Muscle layer of duodenum (tissue), 2 donors: ENCODE measurements around the gene TCP11L1.
"Not testable (repeated sequence)": the region's sequence is repeated elsewhere in the genome, so short reads cannot be mapped to it uniquely, and the experiment has no call there.

Experiments
- H3K27ac ChIP-seq: one replicate; pipeline ENCODE4 v1.7.0; 2013; ENCODE audit warnings: mild to moderate bottlenecking, low read length
- H3K27me3 ChIP-seq: one replicate; pipeline ENCODE4 v1.7.0; 2013; ENCODE audit warnings: low read depth, mild to moderate bottlenecking, control low read depth, low read length
- H3K36me3 ChIP-seq, 2 donors: one replicate each; pipeline ENCODE4 v1.7.0; 2013; ENCODE audit warnings: low read length in 2 of 2, control low read depth in 1 of 2, mild to moderate bottlenecking in 1 of 2; ENCODE audit not compliant: insufficient read depth in 2 of 2, control insufficient read depth in 1 of 2
- H3K4me1 ChIP-seq, 2 donors: one replicate each; pipeline ENCODE4 v1.7.0; 2013; ENCODE audit warnings: low read length in 2 of 2, mild to moderate bottlenecking in 2 of 2, control low read depth in 1 of 2, moderate library complexity in 1 of 2; ENCODE audit not compliant: insufficient read depth in 2 of 2, control insufficient read depth in 1 of 2
- H3K4me3 ChIP-seq, 2 donors: one replicate each; pipeline ENCODE4 v1.7.0; 2013; ENCODE audit warnings: low read length in 2 of 2, low read depth in 1 of 2, mild to moderate bottlenecking in 1 of 2
- H3K9me3 ChIP-seq, 2 donors: one replicate each; pipeline ENCODE4 v1.7.0; 2013; ENCODE audit warnings: low read length in 2 of 2, control low read depth in 1 of 2, mild to moderate bottlenecking in 1 of 2; ENCODE audit not compliant: control insufficient read depth in 1 of 2
- donor health status: healthy.

The TCP11L1 gene

GRCh38 chr11:33029218-33029617 lies 10.2 kb upstream of the TCP11L1 start:
- H3K4me3 ChIP-seq, H3K4me1 ChIP-seq, H3K27ac ChIP-seq, H3K36me3 ChIP-seq, H3K9me3 ChIP-seq, H3K27me3 ChIP-seq: not testable (repeated sequence)

- Histone ChIP-seq H3K27ac (no peak overlapping the region), H3K9me3 (no peaks in the 10 kb centered on the region), H3K36me3 (no peaks in the 10 kb centered on the region), H3K27me3 (no peaks in the 10 kb centered on the region), H3K4me3 (no peak overlapping the region), H3K4me1 (no peaks in the 10 kb centered on the region)
These were observed 5.9 kb upstream of the TCP11L1 start for GRCh38 chr11:33033493-33033892.

- no peaks in the 10 kb centered on the region for H3K27me3 ChIP-seq
- H3K4me3 ChIP-seq: no peak overlapping the region
- H3K9me3 ChIP-seq: no peaks in the 10 kb centered on the region
- no peak overlapping the region for H3K27ac ChIP-seq
- H3K4me1 ChIP-seq: no peaks in the 10 kb centered on the region
- H3K36me3 ChIP-seq: peaks cover 0 to 6% of the 10 kb centered on the region in 2 donors
These were observed 4.4 kb upstream of the TCP11L1 start for GRCh38 chr11:33035011-33035410.

- peaks cover 9 to 16% of the 10 kb centered on the region in 2 donors for H3K36me3 ChIP-seq
- peak overlapping the region; percentile 75 to 90 for H3K4me3 ChIP-seq
- H3K27me3 ChIP-seq: no peaks in the 10 kb centered on the region
These were observed 875 bp downstream of the TCP11L1 start for GRCh38 chr11:33040033-33040861.

GRCh38 chr11:33040862-33041453 lies 1.6 kb downstream of the TCP11L1 start:
- Histone ChIP-seq H3K9me3 (no peaks in the 10 kb centered on the region), H3K4me1 (peaks cover 6 to 9% of the 10 kb centered on the region in 2 donors), H3K4me3 (peak overlapping the region; percentile 75 to 90), H3K27me3 (no peaks in the 10 kb centered on the region), H3K27ac (no peak overlapping the region), H3K36me3 (peaks cover 9 to 16% of the 10 kb centered on the region in 2 donors)

More at GRCh38 chr11:33040033-33040861, 875 bp downstream of the TCP11L1 start:
- H3K4me1 ChIP-seq: peaks cover 6 to 9% of the 10 kb centered on the region in 2 donors
- peak overlapping the region; percentile 90 for H3K27ac ChIP-seq
- no peaks in the 10 kb centered on the region for H3K9me3 ChIP-seq

- no peak overlapping the region for H3K4me3 ChIP-seq
- no peaks in the 10 kb centered on the region for H3K9me3 ChIP-seq
- peaks cover 9 to 20% of the 10 kb centered on the region in 2 donors for H3K36me3 ChIP-seq
- H3K27me3 ChIP-seq: no peaks in the 10 kb centered on the region
- H3K4me1 ChIP-seq: peaks cover 6 to 9% of the 10 kb centered on the region in 2 donors
- no peak overlapping the region for H3K27ac ChIP-seq
These were observed 4.0 kb downstream of the TCP11L1 start for GRCh38 chr11:33043221-33043830.

GRCh38 chr11:33044285-33044756 lies 4.9 kb downstream of the TCP11L1 start:
- Histone ChIP-seq H3K4me1 (peaks cover 6 to 9% of the 10 kb centered on the region in 2 donors), H3K4me3 (no peak overlapping the region)

GRCh38 chr11:33045551-33046255 lies 6.3 kb downstream of the TCP11L1 start:
- H3K27ac ChIP-seq: no peak overlapping the region
- peaks cover 9 to 20% of the 10 kb centered on the region in 2 donors for H3K36me3 ChIP-seq
- no peak overlapping the region for H3K4me3 ChIP-seq
- peaks cover 0 to 3% of the 10 kb centered on the region in 2 donors for H3K4me1 ChIP-seq
- H3K27me3 ChIP-seq: no peaks in the 10 kb centered on the region
- H3K9me3 ChIP-seq: no peaks in the 10 kb centered on the region

More at GRCh38 chr11:33044285-33044756, 4.9 kb downstream of the TCP11L1 start:
- H3K27me3 ChIP-seq: no peaks in the 10 kb centered on the region
- peaks cover 9 to 24% of the 10 kb centered on the region in 2 donors for H3K36me3 ChIP-seq
- no peaks in the 10 kb centered on the region for H3K9me3 ChIP-seq
- H3K27ac ChIP-seq: no peak overlapping the region

GRCh38 chr11:33048701-33049100 lies 9.3 kb downstream of the TCP11L1 start:
- H3K9me3 ChIP-seq, H3K27ac ChIP-seq, H3K4me1 ChIP-seq, H3K27me3 ChIP-seq, H3K4me3 ChIP-seq: not testable (repeated sequence)
- H3K36me3 ChIP-seq: peaks cover 9 to 20% of the 10 kb centered on the region in 2 donors

GRCh38 chr11:33049565-33050408 lies 10.4 kb downstream of the TCP11L1 start:
- H3K27me3 ChIP-seq, H3K27ac ChIP-seq, H3K36me3 ChIP-seq, H3K4me3 ChIP-seq, H3K9me3 ChIP-seq, H3K4me1 ChIP-seq: not testable (repeated sequence)
